IMR-90 (cell line): ENCODE data around the gene PTGS2. TPM values are rescaled to one million over a fixed set of nuclear protein-coding genes. Genes with fewer than 3 reads are reported as not detected.

ENCODE experiments used
- ATAC-seq: fragments of 200-7000 bp; cut with Tn5 transposase; 2 replicates; pipeline ENCODE4 v1.9.1; 2020; ENCODE audit warnings: low read depth, mild to moderate bottlenecking, moderate library complexity
- BruUV-seq: library from RNA; stranded (reverse); fragments of 400-500 nt; replicated peaks from 2 replicates; lab custom pipeline; 2021; lab: Mats Ljungman, UMichigan
- CTCF ChIA-PET: fragments of 300-600 bp; formaldehyde crosslinking; extraction: SDS; loops from one replicate; lab custom pipeline; 2021; ENCODE audit warnings: antibody characterized with exemption; lab: Yijun Ruan, JAX
- POLR2A ChIA-PET: fragments of 300-600 bp; sonication (Branson Sonifier 250); formaldehyde crosslinking; loops from one replicate; lab custom pipeline; 2022; ENCODE audit warnings: antibody characterized with exemption; ENCODE audit not compliant: unreplicated experiment; lab: Charles Lee
- DNase-seq: peaks from one replicate; pipeline ENCODE4 v3.0.0; 2013
- H2AFZ ChIP-seq: replicated peaks from 2 replicates; pipeline ENCODE3; 2013; ENCODE audit warnings: low read length, mild to moderate bottlenecking; ENCODE audit not compliant: poor library complexity
- H2AK5ac ChIP-seq: 2 replicates; pipeline ENCODE4 v1.6.1; 2013; ENCODE audit warnings: low read depth, low read length, inconsistent platforms
- H2AK9ac ChIP-seq: replicated peaks from 2 replicates; pipeline ENCODE3; 2013; ENCODE audit warnings: mild to moderate bottlenecking, low read depth, low read length, moderate library complexity; ENCODE audit not compliant: poor library complexity
- H2BK120ac ChIP-seq: 2 replicates; pipeline ENCODE4 v1.6.1; 2013; ENCODE audit warnings: low read depth, low read length, inconsistent platforms
- H2BK15ac ChIP-seq: 3 replicates; pipeline ENCODE4 v1.6.1; 2013; ENCODE audit warnings: low read depth, low read length, inconsistent platforms
- H2BK20ac ChIP-seq: 2 replicates; pipeline ENCODE4 v1.6.1; 2013; ENCODE audit warnings: low read depth, mild to moderate bottlenecking, inconsistent platforms, low read length, moderate library complexity
- H2BK5ac ChIP-seq: 2 replicates; pipeline ENCODE4 v1.6.1; 2013; ENCODE audit warnings: mild to moderate bottlenecking, low read depth, low read length, inconsistent platforms; ENCODE audit not compliant: poor library complexity, severe bottlenecking
- H3K14ac ChIP-seq: replicated peaks from 2 replicates; pipeline ENCODE4 v1.6.1; 2013; ENCODE audit warnings: low read depth, low read length, inconsistent platforms
- H3K18ac ChIP-seq: 2 replicates; pipeline ENCODE4 v1.6.1; 2013; ENCODE audit warnings: low read depth, low read length, control low read depth
- H3K23ac ChIP-seq: 2 replicates; pipeline ENCODE4 v1.6.1; 2013; ENCODE audit warnings: low read depth, low read length, inconsistent platforms
- H3K27ac ChIP-seq: 2 replicates; pipeline ENCODE4 v1.5.1; 2013; ENCODE audit warnings: mild to moderate bottlenecking, control low read depth, low read length; ENCODE audit not compliant: insufficient read depth
- H3K27me3 ChIP-seq: 2 replicates; pipeline ENCODE4 v1.6.1; 2013; ENCODE audit warnings: low read length; ENCODE audit not compliant: control insufficient read depth, insufficient read depth
- H3K36me3 ChIP-seq: 2 replicates; pipeline ENCODE4 v1.6.1; 2013; ENCODE audit warnings: low read length, mixed read lengths; ENCODE audit not compliant: control insufficient read depth, insufficient read depth
- H3K4ac ChIP-seq: 2 replicates; pipeline ENCODE4 v1.6.1; 2013; ENCODE audit warnings: low read depth, low read length, inconsistent platforms
- H3K4me1 ChIP-seq: 2 replicates; pipeline ENCODE4 v1.6.1; 2013; ENCODE audit warnings: low read length, mixed read lengths; ENCODE audit not compliant: control insufficient read depth, insufficient read depth
- H3K4me2 ChIP-seq: 2 replicates; pipeline ENCODE4 v1.6.1; 2013; ENCODE audit warnings: low read depth, mild to moderate bottlenecking, control low read depth, low read length, moderate library complexity
- H3K4me3 ChIP-seq: 2 replicates; pipeline ENCODE4 v1.5.1; 2013; ENCODE audit warnings: low read depth, mild to moderate bottlenecking, control low read depth, low read length, moderate library complexity; ENCODE audit not compliant: insufficient read depth
- H3K56ac ChIP-seq: 2 replicates; pipeline ENCODE4 v1.6.1; 2013; ENCODE audit warnings: low read length, inconsistent platforms; ENCODE audit not compliant: insufficient read depth; ENCODE audit errors: extremely low read depth
- H3K79me1 ChIP-seq, 2 experiments: 2 replicates each; pipeline ENCODE4 v1.6.1; 2013; ENCODE audit warnings: low read length in 2 of 2, inconsistent platforms in 1 of 2, low read depth in 1 of 2
- H3K9ac ChIP-seq: 2 replicates; pipeline ENCODE4 v1.6.1; 2013; ENCODE audit warnings: low read depth, low read length, control low read depth
- H3K9me1 ChIP-seq: 2 replicates; pipeline ENCODE4 v1.6.1; 2013; ENCODE audit warnings: low read length, inconsistent platforms; ENCODE audit not compliant: insufficient read depth
- H3K9me3 ChIP-seq: 2 replicates; pipeline ENCODE4 v1.6.1; 2013; ENCODE audit warnings: low read length; ENCODE audit not compliant: control insufficient read depth, insufficient read depth
- H4K20me1 ChIP-seq: 2 replicates; pipeline ENCODE4 v1.6.1; 2013; ENCODE audit warnings: low read length, inconsistent platforms; ENCODE audit not compliant: insufficient read depth
- H4K5ac ChIP-seq: 2 replicates; pipeline ENCODE4 v1.6.1; 2013; ENCODE audit warnings: mild to moderate bottlenecking, low read depth, low read length, control low read depth
- H4K8ac ChIP-seq, 2 experiments: 2 replicates each; pipeline ENCODE4 v1.6.1; 2013; ENCODE audit warnings: low read depth in 2 of 2, low read length in 2 of 2, control low read depth in 1 of 2, inconsistent platforms in 1 of 2
- H4K91ac ChIP-seq: 2 replicates; pipeline ENCODE4 v1.6.1; 2013; ENCODE audit warnings: low read depth, low read length, inconsistent platforms; ENCODE audit not compliant: insufficient read depth
- BHLHE40 ChIP-seq: fragments of 150-350 bp; IDR thresholded peaks from 2 replicates; pipeline ENCODE4 v1.6.1; 2016; ENCODE audit warnings: mild to moderate bottlenecking, low read depth, low read length
- FOS ChIP-seq: fragments of 150-350 bp; IDR thresholded peaks from 2 replicates; pipeline ENCODE4 v1.6.1; 2016; ENCODE audit warnings: low read depth, low read length
- MXI1 ChIP-seq: IDR thresholded peaks from 2 replicates; pipeline ENCODE4 v1.6.1; 2012; ENCODE audit warnings: low read depth, mild to moderate bottlenecking, low read length, moderate library complexity, borderline replicate concordance
- NFE2L2 ChIP-seq: fragments of 150-350 bp; IDR thresholded peaks from 2 replicates; pipeline ENCODE4 v1.6.1; 2016; ENCODE audit warnings: low read depth, mild to moderate bottlenecking, low read length
- POLR2A ChIP-seq: IDR thresholded peaks from 2 replicates; pipeline ENCODE4 v1.6.1; 2012; ENCODE audit warnings: mild to moderate bottlenecking, low read depth, low read length
- RAD21 ChIP-seq: IDR thresholded peaks from 2 replicates; pipeline ENCODE4 v1.6.1; 2012; ENCODE audit warnings: low read length, improper control_type of control experiment
- RFX5 ChIP-seq: IDR thresholded peaks from 2 replicates; pipeline ENCODE4 v1.8.0; 2012; ENCODE audit warnings: low read depth, mild to moderate bottlenecking, low read length, moderate library complexity
- WGBS, 2 experiments: methylation state at CpG; one replicate each; pipeline versions ENCODE4 v1.1.5 to v1.1.7; 2013; ENCODE audit warnings: missing lambda C conversion rate in 2 of 2; ENCODE audit not compliant: insufficient read length in 1 of 2; ENCODE audit errors: extremely low coverage in 2 of 2; 5-methylcytosine and 5-hydroxymethylcytosine counted together
- dilution Hi-C: fragments of 300-500 bp; cut with HindIII; formaldehyde crosslinking; loops from one replicate; pipeline ENCODE4 v1.14.3; 2018; ENCODE audit warnings: low sequenced_read_pairs; ENCODE audit not compliant: unreplicated experiment
- in situ Hi-C: fragments of 300-500 bp; cut with MboI; formaldehyde crosslinking; loops from 3 replicates; pipeline ENCODE4 v1.14.3; 2019; ENCODE audit warnings: low sequenced_read_pairs, inconsistent platforms, mixed read lengths
- intact Hi-C: fragments of 100-400 bp; cut with micrococcal nuclease; formaldehyde crosslinking; loops from 2 replicates; pipeline ENCODE4 v1.10.0; 2022
- polyA plus RNA-seq, 3 experiments: library from polyadenylated mRNA; depleted of rRNA; stranded (reverse); fragments of >200 nt; gene quantifications; 2 replicates each; pipeline ENCODE4 v1.2.3, GENCODE V29; 2012; ENCODE audit warnings: low replicate concordance in 1 of 3
- total RNA-seq: library from RNA; depleted of rRNA; stranded (reverse); fragments of >200 nt; gene quantifications from 2 replicates; pipeline ENCODE4 v1.2.3, GENCODE V29; 2012

PTGS2 gene
- total and polyA plus RNA-seq, 2 of the 4 experiments (the other 2 are of a cell fraction), result 3.4 to 4.8 TPM

DNA sequence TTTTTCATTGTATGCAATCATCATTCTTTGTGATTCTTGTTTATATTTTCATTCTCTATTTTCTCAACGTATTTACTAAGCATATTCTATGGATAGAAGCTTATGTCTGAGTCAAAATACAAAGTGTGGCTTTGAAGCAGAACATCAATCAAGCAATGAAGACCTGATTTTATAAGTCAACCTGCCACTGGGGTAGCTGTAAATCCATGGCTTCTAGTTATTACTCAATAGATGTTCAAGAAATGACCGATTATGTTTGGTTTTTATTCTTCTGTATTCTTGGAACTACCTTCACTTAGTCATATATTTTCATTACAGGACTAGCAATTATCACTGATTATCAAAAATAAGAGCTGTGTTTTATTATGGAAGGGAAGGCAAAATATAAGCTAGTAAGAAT lies 20.5 kb upstream of the PTGS2 start:
- H3K4me2 ChIP-seq, result no peak overlapping the region
- H4K8ac ChIP-seq, result no peak overlapping the region
- no peak overlapping the region for H3K18ac ChIP-seq
- H2BK15ac ChIP-seq, result no peak overlapping the region
- no peak overlapping the region for H3K9ac ChIP-seq
- BruUV-seq, result no TSS peak
- no peak overlapping the region for H4K91ac ChIP-seq
- no peak for TF ChIP-seq BHLHE40
- TF ChIP-seq MXI1, result no peak
- TF ChIP-seq RAD21, result no peak
- TF ChIP-seq NFE2L2, result no peak
- no peak for TF ChIP-seq FOS
- no peak for TF ChIP-seq RFX5
- TF ChIP-seq POLR2A, result no peak
- no peaks in the 10 kb centered on the region for H3K27me3 ChIP-seq
- H2AK5ac ChIP-seq, result no peak overlapping the region
- no peak overlapping the region for H2BK5ac ChIP-seq
- dilution Hi-C loops (no loop called here), in situ Hi-C loops (no loop called here), intact Hi-C loops (no loop called here)
- no peak for ATAC-seq
- no peak for DNase-seq
- no peaks in the 10 kb centered on the region for H3K4me1 ChIP-seq
- no peak overlapping the region for H3K23ac ChIP-seq
- H4K20me1 ChIP-seq, result no peaks in the 10 kb centered on the region
- no peaks in the 10 kb centered on the region for H3K9me3 ChIP-seq
- H3K56ac ChIP-seq, result no peak overlapping the region
- no peak overlapping the region for H3K14ac ChIP-seq
- H3K79me1 ChIP-seq, result no peaks in the 10 kb centered on the region
- H2BK20ac ChIP-seq, result no peak overlapping the region
- ChIA-PET CTCF (no interaction called here), POLR2A (no interaction called here)
- H3K4ac ChIP-seq, result no peak overlapping the region
- H3K9me1 ChIP-seq, result no peaks in the 10 kb centered on the region
- no peak overlapping the region for H2AK9ac ChIP-seq
- H2AFZ ChIP-seq, result no peak overlapping the region
- no CpG with 5 or more reads among the region's 2 CpGs for WGBS, 2 experiments
- no peak overlapping the region for H4K5ac ChIP-seq
- no peak overlapping the region for H2BK120ac ChIP-seq
- H3K36me3 ChIP-seq, result no peaks in the 10 kb centered on the region
- no peak overlapping the region for H3K27ac ChIP-seq
- H3K4me3 ChIP-seq, result no peak overlapping the region
